PC-3 (cell line): ENCODE data around the gene FARP1. TPM values are rescaled to one million over a fixed set of nuclear protein-coding genes. Genes with fewer than 3 reads are reported as not detected.

Source experiments
- ATAC-seq: fragments of 200-7000 bp; cut with Tn5 transposase; 2 replicates; pipeline ENCODE4 v1.9.1; 2020; ENCODE audit warnings: mild to moderate bottlenecking, moderate library complexity
- BruUV-seq: library from RNA; stranded (reverse); fragments of 400-500 nt; replicated peaks from 2 replicates; lab custom pipeline; 2021; lab: Mats Ljungman, UMichigan
- CTCF ChIA-PET: fragments of 300-600 bp; sonication (Branson Sonifier 250); formaldehyde crosslinking; loops from one replicate; lab custom pipeline; 2022; ENCODE audit warnings: antibody characterized with exemption; lab: Charles Lee
- POLR2A ChIA-PET: fragments of 300-600 bp; sonication (Branson Sonifier 250); formaldehyde crosslinking; loops from one replicate; lab custom pipeline; 2022; ENCODE audit warnings: antibody characterized with exemption; ENCODE audit not compliant: unreplicated experiment; lab: Charles Lee
- DNase-seq: peaks from one replicate; pipeline ENCODE4 v3.0.0-alpha.2; 2015
- H2AFZ ChIP-seq: fragments of 300-600 bp; sonication (generic); 2 replicates; pipeline ENCODE4 v1.6.0; 2016; ENCODE audit warnings: antibody characterized with exemption, low read length
- H3F3A ChIP-seq: fragments of 300-600 bp; sonication (generic); one replicate; pipeline ENCODE4 v1.6.0; 2017; ENCODE audit warnings: antibody characterized with exemption, low read length, control low read depth, mild to moderate bottlenecking; ENCODE audit not compliant: unreplicated experiment
- H3K27ac ChIP-seq: fragments of 300-600 bp; sonication (generic); 2 replicates; pipeline ENCODE4 v1.5.1; 2016; ENCODE audit warnings: mild to moderate bottlenecking, low read length
- H3K27me3 ChIP-seq: fragments of 300-600 bp; sonication (generic); 2 replicates; pipeline ENCODE4 v1.6.1; 2016; ENCODE audit warnings: low read length, mixed read lengths
- H3K36me3 ChIP-seq: fragments of 300-600 bp; sonication (generic); 2 replicates; pipeline ENCODE4 v1.6.1; 2016; ENCODE audit warnings: low read depth, mixed run types, low read length, mixed read lengths
- H3K4me1 ChIP-seq: fragments of 300-600 bp; sonication (generic); 2 replicates; pipeline ENCODE4 v1.5.1; 2016; ENCODE audit warnings: low read length; ENCODE audit not compliant: insufficient read depth
- H3K4me2 ChIP-seq: fragments of 300-600 bp; sonication (generic); 2 replicates; pipeline ENCODE4 v1.6.0; 2016; ENCODE audit warnings: low read length
- H3K4me3 ChIP-seq: fragments of 300-600 bp; sonication (generic); 2 replicates; pipeline ENCODE4 v1.5.1; 2016; ENCODE audit warnings: mild to moderate bottlenecking, low read length, mixed read lengths
- H3K79me2 ChIP-seq: fragments of 300-600 bp; sonication (generic); 2 replicates; pipeline ENCODE4 v1.6.1; 2017; ENCODE audit warnings: low read length, mixed read lengths
- H3K9ac ChIP-seq: fragments of 300-600 bp; sonication (generic); 2 replicates; pipeline ENCODE4 v1.6.0; 2016; ENCODE audit warnings: mild to moderate bottlenecking, low read length
- H3K9me2 ChIP-seq: fragments of 300-600 bp; sonication (generic); replicated peaks from 2 replicates; pipeline ENCODE4 v1.6.1; 2016; ENCODE audit warnings: mixed run types, low read length, mixed read lengths
- H3K9me3 ChIP-seq: fragments of 300-600 bp; sonication (generic); 2 replicates; pipeline ENCODE4 v1.6.1; 2016; ENCODE audit warnings: low read length, mixed read lengths
- H4K20me1 ChIP-seq: fragments of 300-600 bp; sonication (generic); 2 replicates; pipeline ENCODE4 v1.6.1; 2016; ENCODE audit warnings: low read length, mixed read lengths
- CTCF ChIP-seq: fragments of 300-600 bp; sonication (generic); conservative IDR thresholded peaks from 2 replicates; pipeline ENCODE4 v1.5.1; 2017; ENCODE audit warnings: antibody characterized with exemption, low read depth, mild to moderate bottlenecking, low read length
- EZH2 ChIP-seq: fragments of 300-600 bp; sonication (generic); IDR thresholded peaks from one replicate; pipeline ENCODE4 v1.6.1; 2017; ENCODE audit warnings: antibody characterized with exemption, mild to moderate bottlenecking, low read length; ENCODE audit not compliant: unreplicated experiment
- EZH2phosphoT487 ChIP-seq: fragments of 300-600 bp; sonication (generic); IDR thresholded peaks from 2 replicates; pipeline ENCODE4 v1.6.1; 2018; ENCODE audit warnings: mild to moderate bottlenecking, antibody characterized with exemption, low read length, borderline replicate concordance
- intact Hi-C: fragments of 100-400 bp; cut with micrococcal nuclease; formaldehyde crosslinking; loops from 2 replicates; pipeline ENCODE4 v1.9.0; 2023
- total RNA-seq: library from RNA; depleted of rRNA; stranded (reverse); fragments of >200 nt; gene quantifications from 2 replicates; pipeline ENCODE4 v1.2.3, GENCODE V29; 2014

The FARP1 gene
- total RNA-seq, 1 experiment from 2014 or later, result 18.2 TPM

- H3K4me2 ChIP-seq, result no peak overlapping the region
- no peak overlapping the region for H3K9ac ChIP-seq
- no peaks in the 10 kb centered on the region for H3K4me1 ChIP-seq
- H3K36me3 ChIP-seq, result no peaks in the 10 kb centered on the region
- TF ChIP-seq EZH2 (no peak), EZH2phosphoT487 (no peak), CTCF (no peak)
- no peaks in the 10 kb centered on the region for H3K9me2 ChIP-seq
- no peaks in the 10 kb centered on the region for H3K79me2 ChIP-seq
- POLR2A ChIA-PET, result no interaction called here
- no TSS peak for BruUV-seq
- H2AFZ ChIP-seq, result no peak overlapping the region
- DNase-seq (no peak), ATAC-seq (no peak)
- CTCF ChIA-PET, result no interaction called here
- H3K9me3 ChIP-seq, result no peaks in the 10 kb centered on the region
- no peaks in the 10 kb centered on the region for H3F3A ChIP-seq
- H3K4me3 ChIP-seq, result no peak overlapping the region
- H3K27me3 ChIP-seq, result no peaks in the 10 kb centered on the region
- H3K27ac ChIP-seq, result no peak overlapping the region
- intact Hi-C loops, result no loop called here
- no peaks in the 10 kb centered on the region for H4K20me1 ChIP-seq
Observed at GRCh38 chr13:98389319-98389718, 246.4 kb downstream of the FARP1 start.

- no peaks in the 10 kb centered on the region for H3K9me2 ChIP-seq
- H3K27me3 ChIP-seq, result no peaks in the 10 kb centered on the region
- no peaks in the 10 kb centered on the region for H3F3A ChIP-seq
- no peaks in the 10 kb centered on the region for H3K79me2 ChIP-seq
- H3K4me1 ChIP-seq, result no peaks in the 10 kb centered on the region
- DNase-seq (no peak), ATAC-seq (no peak)
- BruUV-seq, result no TSS peak
- intact Hi-C loops, result no loop called here
- H3K9me3 ChIP-seq, result no peaks in the 10 kb centered on the region
- H3K9ac ChIP-seq, result no peak overlapping the region
- no peaks in the 10 kb centered on the region for H3K36me3 ChIP-seq
- ChIA-PET CTCF (no interaction called here), POLR2A (no interaction called here)
- TF ChIP-seq CTCF (no peak), EZH2phosphoT487 (no peak), EZH2 (no peak)
- no peak overlapping the region for H3K4me3 ChIP-seq
- no peak overlapping the region for H3K4me2 ChIP-seq
- no peaks in the 10 kb centered on the region for H4K20me1 ChIP-seq
- no peak overlapping the region for H3K27ac ChIP-seq
- H2AFZ ChIP-seq, result no peak overlapping the region
Observed at GRCh38 chr13:98390086-98390715, 247.3 kb downstream of the FARP1 start.

- TF ChIP-seq EZH2 (no peak), EZH2phosphoT487 (no peak), CTCF (no peak)
- ChIA-PET POLR2A (no interaction called here), CTCF (no interaction called here)
- no peaks in the 10 kb centered on the region for H3K9me3 ChIP-seq
- H3K36me3 ChIP-seq, result no peaks in the 10 kb centered on the region
- H3K4me1 ChIP-seq, result no peaks in the 10 kb centered on the region
- BruUV-seq, result no TSS peak
- intact Hi-C loops, result no loop called here
- H2AFZ ChIP-seq, result no peak overlapping the region
- H3K27me3 ChIP-seq, result no peaks in the 10 kb centered on the region
- no peak overlapping the region for H3K27ac ChIP-seq
- H3K4me2 ChIP-seq, result no peak overlapping the region
- no peaks in the 10 kb centered on the region for H3F3A ChIP-seq
- H3K79me2 ChIP-seq, result no peaks in the 10 kb centered on the region
- no peaks in the 10 kb centered on the region for H3K9me2 ChIP-seq
- no peak overlapping the region for H3K9ac ChIP-seq
- DNase-seq (no peak), ATAC-seq (no peak)
- H4K20me1 ChIP-seq, result no peaks in the 10 kb centered on the region
- H3K4me3 ChIP-seq, result no peak overlapping the region
Observed at GRCh38 chr13:98393873-98394272, 251.0 kb downstream of the FARP1 start.
